GM19025 (cell line): ENCODE data around the gene CDK6.
"Not testable (repeated sequence)": the region's sequence is repeated elsewhere in the genome, so short reads cannot be mapped to it uniquely, and the experiment has no call there.

ENCODE experiments used
- ATAC-seq: cut with Tn5 transposase; IDR thresholded peaks from one replicate; pipeline ENCODE4 v1.9.1; 2021; ENCODE audit warnings: mild to moderate bottlenecking, low read depth, moderate library complexity; ENCODE audit not compliant: unreplicated experiment

CDK6 gene

DNA sequence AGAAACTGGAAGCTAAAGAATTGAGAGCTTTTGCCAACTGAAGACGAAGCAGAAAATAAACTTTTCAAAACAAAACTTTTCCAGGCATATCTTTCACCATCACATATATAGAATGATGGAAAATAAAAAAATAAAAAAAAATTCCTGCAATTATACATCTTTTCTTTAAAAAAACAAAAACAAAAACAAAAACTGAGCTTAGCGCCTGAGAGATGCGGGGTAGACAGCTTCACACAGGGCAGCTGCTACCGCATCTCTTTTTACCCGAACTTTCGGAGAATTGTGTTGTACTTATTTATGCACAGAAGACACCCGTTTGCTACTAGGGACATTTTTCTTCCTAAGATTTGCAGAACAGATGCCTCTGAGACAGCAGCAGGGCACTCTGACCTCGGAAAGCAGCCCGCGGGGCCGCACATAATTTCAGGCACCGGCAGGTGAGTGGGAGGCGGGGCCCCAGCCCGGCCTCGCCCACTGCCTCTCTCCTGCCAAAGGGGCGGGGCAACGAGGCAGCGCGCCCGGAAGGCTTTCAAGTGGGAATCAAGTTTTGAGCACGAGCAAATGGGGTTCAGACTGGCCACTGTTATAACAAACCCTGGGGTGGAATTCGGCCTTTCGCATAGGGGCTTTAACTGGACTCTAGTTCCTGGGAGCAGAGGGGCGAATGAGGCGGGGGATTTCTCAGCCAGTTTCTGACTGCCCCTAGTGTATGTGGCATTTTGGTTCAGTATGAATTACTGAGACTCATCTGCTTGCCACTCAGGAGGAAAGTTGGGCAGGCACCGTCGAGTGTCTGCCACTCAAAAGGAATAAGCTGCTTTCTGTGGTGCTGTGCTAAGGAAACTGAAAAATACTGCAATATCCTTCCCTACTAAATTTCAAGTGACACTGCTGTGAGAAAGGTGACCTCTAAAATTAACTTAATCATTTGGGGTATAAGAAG, 227.7 kb downstream of the CDK6 start:
- no peak for ATAC-seq

DNA sequence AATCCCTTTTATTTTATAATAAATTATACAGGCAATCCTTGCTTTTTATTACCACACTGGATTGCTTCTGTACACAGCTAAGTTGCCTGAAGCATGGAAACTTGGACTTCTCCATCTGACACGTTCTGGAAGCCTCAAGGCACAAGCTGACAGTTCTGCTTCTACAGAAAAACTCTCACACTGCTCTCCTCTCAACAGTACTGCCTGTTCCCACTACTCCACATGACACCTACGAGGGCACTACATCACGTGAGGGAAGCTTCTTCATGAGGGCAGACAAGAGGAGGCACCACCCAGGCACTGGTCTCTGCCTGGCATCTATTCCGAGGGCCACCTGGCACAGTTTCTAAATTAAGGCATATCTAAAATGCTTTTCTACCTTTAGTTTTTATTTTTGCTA, 229.4 kb downstream of the CDK6 start:
- no peak for ATAC-seq

DNA sequence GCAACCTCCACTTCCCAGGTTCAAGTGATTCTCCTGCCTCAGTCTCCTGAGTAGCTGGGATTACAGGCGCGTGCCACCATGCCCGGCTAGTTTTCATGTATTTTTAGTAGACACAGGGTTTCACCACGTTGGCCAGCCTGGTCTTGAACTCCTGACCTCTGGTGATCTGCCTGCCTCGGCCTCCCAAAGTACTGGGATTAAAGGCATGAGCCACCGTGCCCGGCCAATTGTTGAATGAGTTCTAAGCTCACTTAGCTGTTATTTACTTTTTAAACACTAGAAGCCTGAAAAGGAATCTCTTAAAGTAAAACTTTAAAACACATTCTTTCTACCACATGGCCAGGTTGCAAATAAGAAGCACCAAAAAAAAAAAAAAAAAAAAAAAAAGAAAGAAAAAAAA, 231.9 kb downstream of the CDK6 start:
- not testable (repeated sequence) for ATAC-seq

DNA sequence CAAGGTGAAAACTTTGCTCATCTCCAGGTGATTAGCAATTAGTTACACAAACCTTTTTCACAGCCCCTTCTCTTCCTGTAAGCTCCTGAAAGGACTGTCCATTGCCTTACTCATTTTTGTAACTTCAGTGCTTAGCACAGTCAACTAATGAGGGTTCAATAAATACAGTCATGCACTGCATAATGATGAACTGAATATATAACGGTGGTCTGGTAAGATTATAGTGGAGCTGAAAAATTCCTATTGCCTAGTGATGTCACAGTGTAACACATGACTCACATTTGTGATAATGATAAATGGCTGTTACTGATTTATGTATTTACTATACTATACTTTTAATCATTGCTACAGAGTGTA, 233.3 kb downstream of the CDK6 start:
- ATAC-seq = no peak

DNA sequence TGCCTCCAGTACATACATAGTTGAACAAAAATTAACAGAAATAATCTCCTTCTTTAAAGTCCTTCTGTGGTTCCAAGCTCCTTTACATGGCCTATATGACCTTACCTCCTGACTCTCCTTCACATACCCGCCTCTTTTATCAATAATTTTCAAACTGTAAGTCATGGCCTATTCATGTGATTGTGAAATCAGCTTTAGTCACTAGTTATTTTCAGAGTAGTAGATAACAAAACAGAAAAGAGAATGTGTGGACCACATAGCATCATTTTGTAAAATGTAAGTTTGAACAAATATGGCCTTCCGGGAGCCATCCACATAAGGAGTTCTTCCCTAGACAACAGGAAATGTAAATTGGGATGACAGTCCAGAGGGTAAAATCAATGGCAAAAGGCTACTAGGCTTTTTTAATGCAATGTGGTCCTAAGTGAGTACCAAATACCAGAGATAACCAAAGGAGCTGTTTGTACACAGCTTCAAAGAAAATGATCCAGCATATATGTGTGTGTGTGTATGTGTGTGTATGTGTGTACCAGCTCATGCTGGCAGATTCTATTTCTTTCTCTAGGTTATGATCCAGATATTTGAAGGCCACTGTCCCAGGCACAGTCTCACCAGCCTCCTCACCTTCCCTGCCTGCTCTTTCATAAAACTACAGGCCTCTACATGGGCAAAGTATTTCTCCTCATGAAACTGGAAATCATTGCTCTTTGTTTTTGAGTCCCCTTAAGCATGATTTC, 233.9 kb downstream of the CDK6 start:
- ATAC-seq = no peak

DNA sequence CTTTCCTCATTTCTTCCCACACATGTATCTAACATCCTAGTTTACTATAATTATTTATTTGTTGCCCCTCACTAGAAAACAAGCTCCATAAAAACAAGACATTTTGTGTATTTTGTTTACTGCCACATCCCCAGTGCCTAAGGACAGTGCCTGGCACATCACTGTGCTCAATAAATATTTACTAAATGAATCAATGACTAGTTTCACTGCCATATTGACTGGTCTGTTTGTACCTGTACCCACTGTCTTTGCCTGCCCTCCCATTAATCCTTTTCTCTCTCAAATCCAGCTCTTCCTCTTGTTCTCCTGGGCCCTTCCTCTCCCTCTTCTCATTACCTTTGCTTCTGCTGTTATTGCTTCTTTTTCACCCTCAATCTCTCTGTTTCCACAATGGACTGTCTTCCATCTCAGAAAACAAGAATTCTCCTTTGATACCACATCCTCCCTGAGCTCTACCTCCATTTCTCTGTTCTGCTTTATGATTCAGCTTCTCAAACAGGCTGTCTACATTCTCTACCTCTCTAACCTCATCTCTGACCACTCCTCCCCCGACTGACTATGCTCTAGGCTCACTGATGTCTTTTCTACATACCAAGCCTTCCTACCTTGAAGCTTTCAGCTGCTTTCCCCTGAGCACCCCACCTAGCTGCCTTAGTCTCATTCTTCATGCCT, 237.9 kb downstream of the CDK6 start:
- no peak for ATAC-seq

DNA sequence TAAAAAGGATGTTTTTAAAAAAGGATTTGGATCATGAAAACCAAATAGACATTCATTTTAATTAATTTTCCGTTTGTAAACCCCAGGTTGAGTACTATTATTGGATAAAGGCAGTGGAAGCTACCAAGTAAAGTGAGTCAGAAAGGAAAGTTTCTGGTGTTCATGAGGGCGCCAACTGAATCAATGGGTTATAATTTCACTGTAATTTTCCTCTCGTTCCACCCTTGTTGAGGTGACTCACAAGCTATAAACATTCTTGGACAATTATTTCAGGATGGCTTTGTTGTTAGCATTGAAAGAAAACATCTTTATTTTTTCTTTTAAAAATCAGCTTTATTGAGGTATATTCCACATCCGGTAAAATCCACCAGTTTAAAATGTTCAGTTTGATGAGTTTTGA, 241.1 kb downstream of the CDK6 start:
- no peak for ATAC-seq

DNA sequence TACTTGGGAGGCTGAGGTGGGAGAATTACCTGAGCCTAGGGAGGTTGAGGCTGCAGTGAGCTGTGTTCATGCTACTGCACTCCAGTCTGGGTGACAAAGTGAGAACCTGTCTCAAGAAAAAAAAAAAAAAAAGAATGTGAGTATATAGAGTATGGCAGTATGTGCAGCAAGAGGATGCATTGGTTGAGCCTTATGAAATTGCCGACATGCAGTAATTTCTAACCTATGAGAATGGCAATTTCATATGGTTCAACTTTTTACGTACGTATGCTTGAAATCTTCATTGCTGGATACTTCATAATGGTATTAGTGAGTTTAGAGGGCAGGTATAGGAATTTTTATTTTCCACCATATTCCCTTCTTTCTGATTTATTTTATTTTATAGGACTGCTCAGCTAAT, 241.6 kb downstream of the CDK6 start:
- ATAC-seq = no peak

DNA sequence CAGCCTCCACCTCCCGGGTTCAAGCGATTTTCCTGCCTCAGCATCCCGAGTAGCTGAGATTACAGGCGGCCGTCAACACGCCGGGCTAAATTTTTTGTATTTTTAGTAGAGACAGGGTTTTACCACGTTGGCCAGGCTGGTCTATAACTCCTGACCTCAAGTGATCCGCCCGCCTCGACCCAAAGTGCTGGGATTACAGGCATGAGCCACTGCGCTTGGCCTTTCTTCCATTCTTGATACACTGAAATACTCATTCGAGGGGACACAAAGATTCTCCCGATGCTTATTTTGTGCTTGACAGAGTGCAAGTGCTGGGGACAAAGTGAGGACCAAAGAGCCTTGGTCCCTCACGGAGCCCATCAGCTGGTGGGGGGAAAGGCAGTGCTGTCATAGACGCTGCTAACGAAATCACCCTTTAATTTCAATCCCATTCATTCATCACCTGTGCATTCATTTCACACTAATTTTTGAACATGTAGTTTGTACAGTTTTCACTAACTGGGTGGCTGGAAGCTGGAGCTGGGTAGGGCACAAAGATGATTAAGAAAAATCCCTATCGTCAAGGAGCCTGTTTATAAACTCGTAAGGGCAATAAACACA, 245.6 kb downstream of the CDK6 start:
- no peak for ATAC-seq

DNA sequence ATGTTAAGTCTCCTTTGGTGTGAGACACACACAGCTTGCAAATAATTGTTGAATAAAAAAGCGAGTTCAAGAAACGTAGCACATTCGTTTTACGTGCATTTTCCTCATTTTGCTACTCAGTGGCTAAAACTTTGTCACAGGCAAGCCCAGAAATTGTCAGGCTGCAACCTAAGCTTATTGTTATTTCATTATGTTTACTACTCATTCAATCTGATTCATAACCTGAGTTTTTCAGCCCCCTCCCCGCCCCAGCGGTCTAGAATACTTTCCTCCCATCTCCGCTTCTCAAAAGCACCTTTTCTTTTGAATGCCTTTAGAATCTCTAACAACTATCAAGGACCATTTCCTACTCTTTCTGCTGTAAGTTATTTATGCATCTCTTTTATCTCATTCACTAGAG, 247.3 kb downstream of the CDK6 start:
- no peak for ATAC-seq

DNA sequence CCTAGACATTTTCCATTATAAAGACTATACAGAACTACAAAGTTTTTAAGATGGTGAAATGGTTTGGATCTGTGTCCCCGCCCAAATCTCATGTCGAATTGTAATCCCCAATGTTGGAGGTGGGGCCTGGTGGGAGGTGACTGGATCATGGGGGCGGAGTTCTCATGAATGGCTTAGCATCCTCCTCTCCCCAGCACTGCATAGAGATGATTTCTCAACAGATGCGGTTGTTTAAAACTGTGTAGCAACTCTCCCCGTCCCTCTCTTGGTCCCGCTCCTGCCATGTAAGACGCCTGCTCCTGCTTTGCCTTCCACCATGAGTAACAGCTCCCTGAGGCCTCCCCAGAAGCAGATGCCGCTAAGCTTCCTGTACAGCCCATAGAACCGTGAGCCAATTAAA, 247.8 kb downstream of the CDK6 start:
- ATAC-seq = no peak

DNA sequence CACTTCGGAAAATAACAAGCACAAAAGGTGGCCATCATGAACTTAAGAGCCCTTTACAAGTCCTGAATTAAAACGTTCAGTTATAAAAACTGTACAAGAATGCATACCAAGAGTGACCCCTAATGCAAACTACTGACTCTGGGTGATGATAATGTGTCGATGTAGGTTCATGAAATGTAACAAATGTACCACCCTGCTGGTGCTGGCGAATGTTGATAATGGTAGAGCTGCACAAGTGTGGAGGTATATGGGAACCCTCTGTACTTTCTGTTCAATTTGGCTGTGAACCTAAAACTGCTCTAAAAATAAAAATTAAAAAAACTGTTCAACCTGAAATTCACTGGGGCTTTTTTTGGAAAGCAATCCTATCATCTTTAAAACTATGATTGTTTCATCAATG, 249.5 kb downstream of the CDK6 start:
- ATAC-seq = no peak

DNA sequence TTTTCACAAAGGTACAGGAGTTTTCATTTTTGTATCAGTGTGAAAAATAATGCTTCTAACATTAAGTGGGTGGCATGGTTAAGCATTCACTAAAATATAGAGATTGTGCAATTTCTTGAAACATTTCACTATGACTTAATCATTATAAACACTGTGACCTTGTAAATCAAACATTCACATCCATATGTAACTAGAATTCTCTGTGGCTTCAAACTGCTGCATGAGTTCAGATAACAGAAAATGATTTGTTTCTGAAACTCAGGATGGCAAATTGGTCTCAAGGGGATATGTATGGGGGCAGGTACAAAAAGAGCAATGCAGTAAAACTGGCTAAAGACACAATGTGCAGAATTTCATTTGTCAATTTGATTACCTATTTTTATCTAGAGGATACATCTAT, 250.0 kb downstream of the CDK6 start:
- no peak for ATAC-seq

DNA sequence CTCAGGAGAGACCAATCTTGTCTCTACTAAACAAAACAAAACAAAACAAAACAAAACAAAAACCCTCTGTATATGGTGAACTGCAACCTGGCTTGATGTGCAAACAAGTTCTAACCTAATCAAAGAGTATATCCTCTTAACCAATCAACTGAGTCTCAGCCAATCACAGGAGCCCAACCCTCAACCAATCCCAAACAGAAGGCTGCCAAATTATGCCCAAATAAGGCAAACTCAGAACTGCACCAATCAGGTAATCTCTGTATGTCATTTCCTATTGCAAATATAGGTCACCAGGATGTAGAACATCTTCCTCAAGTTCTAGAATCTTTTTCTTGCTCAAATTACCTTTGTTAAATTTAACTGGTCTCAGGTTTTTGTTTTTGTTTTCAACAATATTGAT, 251.4 kb downstream of the CDK6 start:
- ATAC-seq = no peak

DNA sequence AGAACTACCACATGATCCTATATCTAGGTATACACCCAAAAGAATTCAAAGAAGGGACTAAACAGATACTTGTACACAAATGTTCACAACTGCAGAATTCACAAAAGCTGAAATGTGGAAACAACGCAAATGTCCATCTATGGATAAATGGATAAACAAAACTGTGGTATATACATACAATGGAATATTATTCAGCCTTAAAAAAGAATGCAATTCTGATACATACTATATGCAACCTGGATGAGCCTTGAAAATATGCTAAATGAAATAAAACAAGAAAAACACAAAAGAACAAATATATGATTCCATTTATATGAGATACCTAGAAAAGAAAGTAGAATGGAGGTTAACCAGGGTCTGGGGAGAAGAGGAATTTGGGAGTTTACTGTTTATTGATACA, 253.4 kb downstream of the CDK6 start:
- ATAC-seq = no peak

DNA sequence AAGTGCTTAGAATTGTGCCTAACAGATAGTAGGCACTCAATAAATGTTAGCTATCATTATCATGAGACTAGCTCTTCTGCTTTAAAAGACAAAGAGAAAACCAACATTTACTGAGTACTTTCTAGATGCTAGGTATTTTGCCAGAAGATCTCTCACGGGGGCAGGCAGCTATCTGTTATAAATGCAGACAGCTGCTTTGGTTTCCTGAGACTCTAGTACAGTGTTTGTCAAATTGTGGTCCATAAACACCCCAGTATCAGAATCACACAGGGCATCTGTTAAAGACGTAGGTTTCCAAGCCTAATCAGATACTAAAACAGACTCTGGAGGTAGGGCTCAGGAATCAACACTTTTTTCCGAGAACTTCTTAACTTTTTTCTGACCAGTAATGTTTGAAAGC, 260.1 kb downstream of the CDK6 start:
- ATAC-seq = no peak

DNA sequence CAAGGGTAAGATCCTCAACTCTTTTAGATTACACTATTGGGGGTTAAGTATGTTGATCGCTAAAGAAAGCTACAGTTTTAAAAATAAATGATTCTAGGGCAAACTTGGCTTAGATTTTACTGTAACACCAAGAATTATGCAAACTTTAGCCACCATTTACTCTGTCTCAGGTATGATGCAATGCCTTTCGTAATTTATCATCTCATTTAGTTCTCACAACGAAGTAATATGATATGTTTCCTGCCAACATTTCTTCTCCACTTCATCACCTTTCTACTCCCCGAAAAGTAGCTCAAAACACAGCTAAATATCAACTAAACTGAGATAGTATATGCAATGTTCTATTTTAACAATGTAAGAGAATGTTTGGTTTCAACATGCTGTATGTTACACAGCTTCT, 267.2 kb downstream of the CDK6 start:
- no peak for ATAC-seq

DNA sequence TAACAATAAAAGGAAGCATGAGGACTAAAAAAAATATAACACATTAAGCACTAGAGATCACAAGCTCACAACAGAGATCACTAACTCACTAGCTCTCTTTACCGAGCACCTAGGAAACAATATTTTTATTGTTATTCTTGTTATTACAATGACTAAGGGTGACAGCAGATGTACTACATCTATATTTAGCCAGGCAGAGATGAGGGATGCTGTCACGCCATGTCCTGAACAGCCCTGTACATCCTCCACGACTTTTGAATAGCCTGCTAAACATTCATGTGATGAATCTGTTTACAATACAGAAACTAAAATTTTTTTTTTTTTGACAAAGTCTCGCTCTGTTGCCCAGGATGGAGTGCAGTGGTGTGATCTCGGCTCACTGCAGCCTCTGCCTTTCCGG, 268.9 kb downstream of the CDK6 start:
- no peak for ATAC-seq

DNA sequence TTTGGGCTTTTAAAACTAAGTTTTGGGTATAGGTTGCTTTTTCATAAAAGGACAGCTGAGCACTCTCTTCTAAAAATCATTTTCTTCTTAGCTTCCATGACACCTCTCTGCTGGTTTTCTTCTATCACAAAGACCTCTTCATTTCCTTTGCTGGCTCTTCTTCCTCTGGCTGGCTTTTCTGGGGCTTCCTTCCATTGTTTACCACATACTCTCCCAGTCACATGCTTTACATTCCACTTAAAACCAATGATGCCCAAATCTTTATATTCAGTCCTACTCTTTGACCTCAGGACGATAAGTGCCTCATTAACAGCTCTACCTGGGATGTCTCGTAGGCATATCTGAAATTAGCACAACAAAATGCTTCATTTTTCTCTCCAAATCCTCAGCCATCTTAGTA, 273.0 kb downstream of the CDK6 start:
- ATAC-seq = no peak

DNA sequence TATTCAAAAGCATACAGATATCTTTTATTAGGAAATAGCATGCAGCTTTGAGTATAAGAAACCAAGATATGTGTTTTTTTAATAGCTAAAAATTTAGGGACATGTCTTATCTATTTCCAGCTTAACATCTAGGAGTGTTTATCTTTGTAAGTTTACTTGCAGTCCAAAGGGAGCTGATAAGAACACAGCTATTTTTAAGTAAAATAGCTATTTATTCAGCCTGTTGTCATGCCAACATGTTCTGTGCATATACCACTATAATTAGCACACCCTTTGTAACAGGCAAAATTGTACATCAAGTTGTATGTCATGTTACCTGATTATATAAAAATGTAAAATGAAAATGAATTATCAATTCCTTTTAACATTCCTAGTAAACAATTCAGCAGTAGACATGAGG, 275.8 kb downstream of the CDK6 start:
- no peak for ATAC-seq

DNA sequence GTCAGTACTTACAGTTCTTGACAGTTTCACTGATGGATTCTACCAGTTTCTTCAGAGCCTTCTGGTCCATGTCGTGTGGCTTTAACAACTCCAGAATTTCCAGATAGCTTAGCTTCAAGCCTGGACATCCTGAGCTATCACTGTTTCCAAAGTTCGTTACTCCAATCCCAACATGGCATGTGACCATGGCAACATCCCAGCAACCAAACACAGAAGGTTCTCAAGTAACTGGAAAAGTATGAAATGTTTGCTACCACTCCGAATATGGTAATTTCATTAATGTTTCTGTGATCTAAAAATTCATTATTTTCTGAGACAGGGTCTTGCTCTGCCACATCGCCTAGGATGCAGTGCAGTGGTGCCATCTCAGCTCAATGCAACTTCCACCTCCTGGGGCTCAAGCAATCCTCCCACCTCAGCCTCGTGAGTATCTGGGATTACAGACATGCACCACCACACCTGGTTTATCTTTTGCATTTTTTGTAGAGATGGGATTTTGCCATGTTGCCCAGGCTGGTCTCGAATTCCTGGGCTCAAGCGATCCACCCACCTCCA, 278.5 kb downstream of the CDK6 start:
- ATAC-seq = no peak
